Adipocyte (in vitro differentiated cells): ENCODE measurements around the gene RBMS3.
"Not testable (repeated sequence)": the region's sequence is repeated elsewhere in the genome, so short reads cannot be mapped to it uniquely, and the experiment has no call there.

Experiments used
- DNase-seq: peaks from one replicate; pipeline ENCODE4 v3.0.0-alpha.2; 2015; ENCODE audit warnings: low read depth
- H3K27me3 ChIP-seq: replicated peaks from 2 replicates; pipeline ENCODE4 v1.7.0; 2013; ENCODE audit warnings: mild to moderate bottlenecking, low read length, moderate library complexity; ENCODE audit not compliant: control insufficient read depth, insufficient read depth
- H3K36me3 ChIP-seq: 2 replicates; pipeline ENCODE4 v1.7.0; 2013; ENCODE audit warnings: low read length, mild to moderate bottlenecking, moderate library complexity; ENCODE audit not compliant: control insufficient read depth, insufficient read depth, severe bottlenecking
- H3K4me1 ChIP-seq: 2 replicates; pipeline ENCODE4 v1.7.0; 2013; ENCODE audit warnings: mild to moderate bottlenecking, low read length, moderate library complexity; ENCODE audit not compliant: control insufficient read depth, insufficient read depth
- H3K4me3 ChIP-seq: 2 replicates; pipeline ENCODE4 v1.7.0; 2013; ENCODE audit warnings: mild to moderate bottlenecking, low read length, moderate library complexity
- H3K9ac ChIP-seq: 2 replicates; pipeline ENCODE4 v1.7.0; 2013; ENCODE audit warnings: mild to moderate bottlenecking, low read length, moderate library complexity
- H3K9me3 ChIP-seq: 2 replicates; pipeline ENCODE4 v1.7.0; 2013; ENCODE audit warnings: mild to moderate bottlenecking, low read length, moderate library complexity; ENCODE audit not compliant: control insufficient read depth

RBMS3 gene

GRCh38 chr3:29515451-29515850 is 234.6 kb downstream of the RBMS3 start:
- no peaks in the 10 kb centered on the region for H3K27me3 ChIP-seq
- no peaks in the 10 kb centered on the region for H3K9me3 ChIP-seq
- no peak overlapping the region for H3K9ac ChIP-seq
- H3K4me1 ChIP-seq, result peaks cover 46% of the 10 kb centered on the region
- peak overlapping the region; percentile 28 for H3K4me3 ChIP-seq
- no peaks in the 10 kb centered on the region for H3K36me3 ChIP-seq
- no peak for DNase-seq

- no peak for DNase-seq
- peaks cover 46% of the 10 kb centered on the region for H3K4me1 ChIP-seq
- no peak overlapping the region for H3K9ac ChIP-seq
- no peaks in the 10 kb centered on the region for H3K9me3 ChIP-seq
- no peaks in the 10 kb centered on the region for H3K27me3 ChIP-seq
- no peak overlapping the region for H3K4me3 ChIP-seq
- H3K36me3 ChIP-seq, result no peaks in the 10 kb centered on the region
Measured at GRCh38 chr3:29516164-29516563, 235.3 kb downstream of the RBMS3 start.

DNA sequence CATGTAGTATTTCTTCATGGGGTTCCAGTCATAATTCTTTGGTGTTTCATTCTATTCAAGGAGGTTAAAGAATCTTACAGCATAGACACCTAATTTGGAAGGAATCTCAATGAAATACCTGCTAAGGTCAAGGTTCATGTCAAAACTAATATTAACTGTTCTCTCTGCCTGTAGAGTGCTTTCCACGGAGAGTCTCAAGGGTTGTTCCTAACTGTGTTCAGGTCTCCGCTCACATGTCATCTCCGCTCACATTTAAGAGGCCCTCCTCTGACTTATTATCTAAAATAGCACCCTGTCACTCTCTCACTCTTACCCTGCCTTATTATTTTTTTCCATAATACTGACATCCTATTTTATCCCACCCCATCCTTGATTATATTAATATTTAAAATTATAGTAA is 239.9 kb downstream of the RBMS3 start:
- Histone ChIP-seq H3K4me3 (no peak overlapping the region), H3K4me1 (peaks cover 20% of the 10 kb centered on the region), H3K36me3 (no peaks in the 10 kb centered on the region), H3K27me3 (no peaks in the 10 kb centered on the region), H3K9me3 (no peaks in the 10 kb centered on the region), H3K9ac (no peak overlapping the region)
- DNase-seq, result no peak

- Histone ChIP-seq H3K9me3 (no peaks in the 10 kb centered on the region), H3K36me3 (no peaks in the 10 kb centered on the region), H3K9ac (no peak overlapping the region), H3K27me3 (no peaks in the 10 kb centered on the region), H3K4me3 (no peak overlapping the region), H3K4me1 (peaks cover 19% of the 10 kb centered on the region)
- DNase-seq, result no peak
Measured at GRCh38 chr3:29521293-29521692, 240.4 kb downstream of the RBMS3 start.

GRCh38 chr3:29521751-29522150 is 240.9 kb downstream of the RBMS3 start:
- Histone ChIP-seq H3K9me3 (no peaks in the 10 kb centered on the region), H3K9ac (no peak overlapping the region), H3K4me1 (peaks cover 22% of the 10 kb centered on the region), H3K27me3 (no peaks in the 10 kb centered on the region), H3K4me3 (no peak overlapping the region), H3K36me3 (no peaks in the 10 kb centered on the region)
- no peak for DNase-seq

- DNase-seq, H3K4me3 ChIP-seq, H3K27me3 ChIP-seq, H3K36me3 ChIP-seq, H3K9me3 ChIP-seq: not testable (repeated sequence)
- peaks cover 30% of the 10 kb centered on the region for H3K4me1 ChIP-seq
- peak overlapping the region; percentile 72 for H3K9ac ChIP-seq
Measured at GRCh38 chr3:29524433-29524832, 243.6 kb downstream of the RBMS3 start.

- peak; percentile 90 for DNase-seq
- H3K9me3 ChIP-seq, result no peaks in the 10 kb centered on the region
- H3K36me3 ChIP-seq, result no peaks in the 10 kb centered on the region
Measured at GRCh38 chr3:29525254-29525881, 244.5 kb downstream of the RBMS3 start.

DNA sequence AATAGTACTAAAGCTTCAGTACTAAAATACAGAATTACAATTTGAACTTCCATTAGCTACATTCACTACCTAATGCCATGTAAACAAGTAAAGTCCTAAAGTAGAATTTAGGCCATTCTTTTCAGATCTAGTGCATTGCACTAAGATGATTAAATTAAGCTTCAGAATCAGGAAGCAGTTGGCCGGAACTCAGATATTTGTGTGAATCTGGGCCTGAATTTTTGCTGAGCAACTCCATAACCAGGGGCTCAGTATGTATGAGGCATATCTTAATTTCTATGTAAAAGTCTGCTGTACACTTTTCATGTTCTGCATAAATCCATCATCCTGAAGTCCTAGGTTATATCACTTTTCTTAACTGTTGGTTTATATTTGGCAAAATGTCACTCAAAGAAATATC is 246.4 kb downstream of the RBMS3 start:
- H3K4me3 ChIP-seq, result no peak overlapping the region
- H3K36me3 ChIP-seq, result no peaks in the 10 kb centered on the region
- peak; percentile 16 for DNase-seq
- H3K9me3 ChIP-seq, result no peaks in the 10 kb centered on the region
- H3K27me3 ChIP-seq, result no peaks in the 10 kb centered on the region
- peak overlapping the region; percentile 50 for H3K9ac ChIP-seq
- H3K4me1 ChIP-seq, result peaks cover 39% of the 10 kb centered on the region

More at GRCh38 chr3:29525254-29525881, 244.5 kb downstream of the RBMS3 start:
- Histone ChIP-seq H3K4me1 (peaks cover 39% of the 10 kb centered on the region), H3K4me3 (peak overlapping the region; percentile 49), H3K9ac (peak overlapping the region; percentile 72), H3K27me3 (no peaks in the 10 kb centered on the region)

DNA sequence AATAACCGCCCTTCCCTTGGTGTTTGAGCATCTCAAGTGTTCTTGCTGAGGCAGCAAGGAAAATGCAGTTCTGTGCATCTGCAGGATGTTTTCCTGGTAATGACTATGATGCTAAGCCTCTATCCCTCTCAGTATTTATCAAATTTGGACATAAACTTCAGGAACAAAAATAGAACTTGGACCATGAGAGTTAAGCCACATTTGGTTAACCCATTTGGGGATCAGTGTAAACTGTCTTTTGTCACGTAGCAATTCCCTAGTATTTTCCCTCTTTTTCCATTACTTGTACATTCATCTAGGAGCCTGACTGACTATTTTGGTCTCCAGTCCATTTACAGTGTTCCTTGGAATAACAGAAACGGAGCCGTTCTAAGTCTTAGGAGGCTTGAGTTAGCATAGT is 250.8 kb downstream of the RBMS3 start:
- H3K9me3 ChIP-seq, result no peaks in the 10 kb centered on the region
- H3K9ac ChIP-seq, result no peak overlapping the region
- H3K27me3 ChIP-seq, result no peaks in the 10 kb centered on the region
- no peaks in the 10 kb centered on the region for H3K36me3 ChIP-seq
- H3K4me3 ChIP-seq, result no peak overlapping the region
- DNase-seq, result no peak
- H3K4me1 ChIP-seq, result peaks cover 23% of the 10 kb centered on the region

DNA sequence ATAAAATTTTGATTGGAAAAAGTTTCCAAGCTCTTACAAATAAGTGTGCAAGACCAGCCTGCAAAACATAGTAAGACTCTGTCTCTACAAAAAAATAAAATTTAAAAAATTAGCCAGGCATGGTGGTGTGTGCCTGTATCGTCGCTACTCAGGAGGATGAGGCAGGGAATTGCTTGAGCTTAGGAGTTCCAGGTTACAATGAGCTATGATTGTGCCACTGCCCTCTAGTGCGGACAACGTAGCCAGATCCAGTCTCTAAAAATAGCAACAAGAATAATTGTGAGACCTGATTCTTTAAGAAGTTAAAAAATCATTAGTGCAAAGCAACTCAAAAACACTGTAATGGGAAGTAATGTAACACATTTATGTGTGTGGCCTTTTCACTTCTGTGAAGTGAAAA is 251.6 kb downstream of the RBMS3 start:
- Histone ChIP-seq H3K9me3 (no peaks in the 10 kb centered on the region), H3K4me3 (no peak overlapping the region), H3K27me3 (no peaks in the 10 kb centered on the region), H3K36me3 (no peaks in the 10 kb centered on the region), H3K4me1 (peaks cover 15% of the 10 kb centered on the region), H3K9ac (no peak overlapping the region)
- DNase-seq, result no peak

DNA sequence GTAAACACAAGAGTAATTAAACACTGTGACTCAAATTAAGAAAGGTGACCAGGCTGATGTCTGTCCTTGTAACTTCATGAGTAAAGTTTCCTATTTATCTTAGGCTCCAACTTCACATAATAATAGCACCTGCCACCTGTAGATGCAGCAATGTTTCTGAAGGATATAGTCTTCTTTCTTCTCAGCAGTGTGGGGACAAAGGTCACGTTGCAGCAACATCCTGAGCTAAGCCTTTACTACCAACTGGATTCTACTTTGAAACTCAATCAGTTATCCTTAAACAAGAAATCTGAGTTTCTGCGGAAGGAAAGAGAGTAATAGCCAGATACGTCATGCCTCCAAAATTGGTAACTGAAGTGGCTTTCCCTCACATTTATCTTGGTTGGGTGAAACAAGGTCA is 253.1 kb downstream of the RBMS3 start:
- H3K27me3 ChIP-seq, result no peaks in the 10 kb centered on the region
- H3K4me1 ChIP-seq, result peaks cover 27% of the 10 kb centered on the region
- H3K4me3 ChIP-seq, result no peak overlapping the region
- no peak for DNase-seq
- no peaks in the 10 kb centered on the region for H3K9me3 ChIP-seq
- no peaks in the 10 kb centered on the region for H3K36me3 ChIP-seq
- no peak overlapping the region for H3K9ac ChIP-seq
